Spleen (tissue), 11 donors: ENCODE data around the gene IER5. TPM values are rescaled to one million over a fixed set of nuclear protein-coding genes. Genes with fewer than 3 reads are reported as not detected.
A peak's percentile ranks its signal among the peaks of the same experiment; 100 is the strongest.

Source experiments
- DNase-seq: peaks from one replicate; pipeline ENCODE4 v3.0.0-alpha.2; 2020
- H3K27ac ChIP-seq, 8 donors: fragments of 200-600 bp; sonication (generic) in 7 of 8; 1 replicate in 4 of 8; 2 replicates in 4 of 8; pipeline versions ENCODE4 v1.5.0 to v1.8.0; 2016 to 2021; ENCODE audit warnings: inconsistent platforms in 4 of 8, mild to moderate bottlenecking in 4 of 8, moderate library complexity in 1 of 8
- H3K27me3 ChIP-seq, 7 donors: fragments of 200-600 bp; sonication (generic) in 6 of 7; replicated peaks in 1 of 7; 1 replicate in 4 of 7; 2 replicates in 3 of 7; pipeline versions ENCODE4 v1.5.0 to v1.8.0; 2016 to 2021; ENCODE audit warnings: inconsistent platforms in 3 of 7, mild to moderate bottlenecking in 1 of 7
- H3K36me3 ChIP-seq, 6 donors: fragments of 200-600 bp; sonication (generic) in 5 of 6; 1 replicate in 4 of 6; 2 replicates in 2 of 6; pipeline versions ENCODE4 v1.5.0 to v1.8.0; 2016 to 2021; ENCODE audit warnings: inconsistent platforms in 2 of 6
- H3K4me1 ChIP-seq, 6 donors: fragments of 200-600 bp; sonication (generic) in 5 of 6; 1 replicate in 3 of 6; 2 replicates in 3 of 6; pipeline versions ENCODE4 v1.5.0 to v1.8.0; 2016 to 2021; ENCODE audit warnings: inconsistent platforms in 3 of 6
- H3K4me3 ChIP-seq, 8 donors: fragments of 200-600 bp; sonication (generic) in 7 of 8; 1 replicate in 4 of 8; 2 replicates in 4 of 8; pipeline versions ENCODE4 v1.5.0 to v1.8.0; 2016 to 2021; ENCODE audit warnings: inconsistent platforms in 4 of 8, mild to moderate bottlenecking in 4 of 8, moderate library complexity in 2 of 8
- H3K9me3 ChIP-seq, 8 donors: fragments of 200-600 bp; sonication (generic) in 7 of 8; 1 replicate in 4 of 8; 2 replicates in 4 of 8; pipeline versions ENCODE4 v1.5.0 to v1.8.0; 2016 to 2021; ENCODE audit warnings: inconsistent platforms in 4 of 8
- CTCF ChIP-seq, 11 experiments: fragments of 200-600 bp in 7 of 11; fragments of 450-650 bp in 4 of 11; sonication (generic) in 4 of 11; IDR thresholded peaks in 8 of 11; conservative IDR thresholded peaks in 3 of 11; 1 replicate in 7 of 11; 2 replicates in 4 of 11; pipeline versions ENCODE4 v1.4.0 to v1.8.0; 2016 to 2021; ENCODE audit warnings: antibody characterized with exemption in 11 of 11, inconsistent platforms in 4 of 11, mild to moderate bottlenecking in 1 of 11
- POLR2A ChIP-seq, 3 donors: fragments of 450-650 bp; IDR thresholded peaks; one replicate each; pipeline ENCODE4 v1.5.1; 2017; ENCODE audit warnings: antibody characterized with exemption in 3 of 3, mild to moderate bottlenecking in 1 of 3
- POLR2AphosphoS5 ChIP-seq, 3 donors: sonication (generic); formaldehyde crosslinking; IDR thresholded peaks; one replicate each; pipeline ENCODE4 v1.5.1; 2017; ENCODE audit warnings: antibody characterized with exemption in 3 of 3
- WGBS, 5 donors: extraction: QIAGEN DNeasy Blood & Tissue Kit in 3 of 5; methylation state at CpG; one replicate each; pipeline versions ENCODE4 v1.1.5 to v1.1.7; 2013 to 2018; 5-methylcytosine and 5-hydroxymethylcytosine counted together
- intact Hi-C: fragments of 100-400 bp; cut with DNase I; formaldehyde crosslinking; loops from one replicate; pipeline ENCODE4 v1.15.0; 2023; ENCODE audit warnings: low total_unique reads
- polyA plus RNA-seq, 3 donors: library from polyadenylated mRNA; stranded (reverse); fragments of 200-250 nt; gene quantifications; one replicate each; pipeline ENCODE4 v1.2.1, GENCODE V29; 2013
- total RNA-seq, 7 donors: library from RNA; depleted of rRNA in 3 of 7; stranded (reverse); fragments of >200 nt in 3 of 7; fragmentation: NEBNext Ultra II Directional in 4 of 7; extraction: Animal tissue kit (Norgen Biotek cat#: 25700) in 4 of 7; gene quantifications; one replicate each; pipeline versions ENCODE4 v1.1.0 to v1.2.1, GENCODE V29; 2016 to 2021
- donor health status: healthy with polysubstance abuse.
- donor health status: DM: no; HTN: no; CAD: no; lungs with moderate emphysema.
- donor health status: DM: no; HTN: no; CAD: no.
- donor health status: Bipolar disorder and iron deficiency.
- donor health status: healthy.
- donor health status: DM: no; HTN: no; CAD: no.
- donor health status: DM: yes; HTN: yes; CAD: no.

Gene IER5
- total and polyA plus RNA-seq, 10 donors: 21.3 to 62.3 (median 36.7) TPM

DNA sequence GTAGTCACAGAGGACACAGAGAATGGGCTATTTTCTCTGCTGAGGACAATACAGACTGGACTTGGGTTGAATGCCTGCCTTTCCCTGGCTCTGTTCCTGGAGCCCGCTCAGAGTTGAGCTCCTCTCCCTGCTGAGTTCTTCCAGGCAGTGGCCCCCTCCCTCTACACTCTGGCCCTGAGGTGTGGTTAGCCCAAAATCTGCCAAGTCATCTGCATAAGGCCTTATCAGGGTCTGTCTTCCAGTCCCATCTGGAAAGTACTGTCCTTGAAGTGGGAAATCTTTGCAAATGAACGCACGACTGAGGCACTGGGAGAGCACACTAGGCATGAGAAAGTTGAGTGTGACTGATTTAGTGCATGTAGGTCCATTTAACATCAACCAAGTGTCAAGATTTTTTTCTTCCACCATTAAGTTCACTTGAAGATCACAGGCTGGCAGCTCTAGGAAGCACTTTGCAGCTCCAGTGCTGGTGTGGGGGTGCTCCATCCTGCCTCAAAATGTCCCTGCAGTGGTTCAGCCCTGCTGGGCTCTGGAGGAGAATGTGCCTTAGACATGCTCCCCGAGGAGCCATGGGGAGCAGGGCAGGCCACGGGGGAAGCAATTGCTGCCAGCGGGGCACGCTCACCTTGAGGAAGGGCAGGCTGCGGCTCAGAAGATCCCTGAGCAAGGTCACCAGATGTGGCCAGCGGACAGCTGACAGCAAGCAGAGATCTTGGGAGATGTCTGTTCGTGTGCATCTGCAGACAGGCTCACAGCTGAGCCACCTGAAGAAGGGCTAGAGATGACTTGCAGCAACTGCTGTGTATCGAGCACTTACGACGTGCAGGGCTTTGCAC, 41.5 kb downstream of the IER5 start:
- Histone ChIP-seq H3K27ac (peak overlapping the region in 5 of 8 donors; percentile 74 to 92 (median 85)), H3K4me1 (peaks cover 48 to 91% (median 82%) of the 10 kb centered on the region in 6 donors), H3K27me3 (no peaks in the 10 kb centered on the region), H3K36me3 (no peaks in the 10 kb centered on the region), H3K4me3 (peak overlapping the region in 1 of 8 donors; percentile 50), H3K9me3 (no peaks in the 10 kb centered on the region)
- no peak for DNase-seq
- TF ChIP-seq CTCF (IDR thresholded peaks at IDR 0.05 in 8 of 11, conservative IDR thresholded peaks at IDR 0.05 in 3 of 11) (no peak), POLR2AphosphoS5 (IDR thresholded peaks at IDR 0.05) (no peak), POLR2A (IDR thresholded peaks at IDR 0.05) (no peak)
- 59 to 86% (median 71%) methylated on average over 10 to 13 of the region's 13 CpGs for WGBS, 5 donors
- intact Hi-C loops: no loop called here

DNA sequence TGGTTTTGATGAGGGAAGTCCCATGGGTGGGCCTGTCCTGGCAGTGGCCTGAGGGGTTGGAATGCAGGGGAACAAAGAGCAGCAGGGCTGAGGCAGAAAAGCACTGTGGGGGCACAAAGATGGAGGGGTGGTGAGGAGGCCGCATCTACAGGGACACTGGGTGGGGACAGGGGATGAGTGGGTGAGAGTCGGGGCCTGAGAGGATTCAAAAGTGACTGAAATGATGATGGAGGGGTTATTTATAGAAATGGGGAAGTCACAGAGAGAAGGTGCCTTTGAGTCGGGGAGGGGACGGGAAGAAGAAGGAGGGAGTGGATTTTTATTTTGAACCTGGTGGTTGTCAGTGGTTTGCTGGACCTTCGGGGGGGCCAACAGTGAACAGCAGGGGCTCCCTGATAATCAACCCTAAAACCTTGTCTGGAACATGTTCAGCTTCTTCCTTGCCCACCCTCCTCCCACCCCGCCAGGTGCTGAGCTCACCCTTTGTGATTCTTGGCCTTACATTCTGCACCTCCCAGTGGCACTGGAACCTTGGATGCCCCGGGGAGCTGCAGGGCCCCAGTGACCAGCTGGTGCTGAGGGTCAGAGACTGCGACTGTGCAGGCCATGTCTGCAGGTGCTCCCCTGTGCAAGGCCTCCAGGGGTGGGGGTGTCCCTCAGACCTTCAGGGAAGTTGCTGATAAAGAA, 42.9 kb downstream of the IER5 start:
- no peaks in the 10 kb centered on the region for H3K9me3 ChIP-seq
- H3K27ac ChIP-seq: peak overlapping the region in 6 of 8 donors; percentile 43 to 92 (median 84)
- intact Hi-C loops: no loop called here
- H3K36me3 ChIP-seq: no peaks in the 10 kb centered on the region
- peaks cover 61 to 100% (median 96%) of the 10 kb centered on the region in 6 donors for H3K4me1 ChIP-seq
- TF ChIP-seq POLR2AphosphoS5 (IDR thresholded peaks at IDR 0.05) (peak in 1 of 3 donors; percentile 23), POLR2A (IDR thresholded peaks at IDR 0.05) (no peak)
- peak overlapping the region in 1 of 8 donors; percentile 22 for H3K4me3 ChIP-seq
- H3K27me3 ChIP-seq: no peaks in the 10 kb centered on the region
- WGBS, 5 donors: 27 to 43% (median 33%) methylated on average over 8 of the region's 8 CpGs
- peak; percentile 82 for DNase-seq

DNA sequence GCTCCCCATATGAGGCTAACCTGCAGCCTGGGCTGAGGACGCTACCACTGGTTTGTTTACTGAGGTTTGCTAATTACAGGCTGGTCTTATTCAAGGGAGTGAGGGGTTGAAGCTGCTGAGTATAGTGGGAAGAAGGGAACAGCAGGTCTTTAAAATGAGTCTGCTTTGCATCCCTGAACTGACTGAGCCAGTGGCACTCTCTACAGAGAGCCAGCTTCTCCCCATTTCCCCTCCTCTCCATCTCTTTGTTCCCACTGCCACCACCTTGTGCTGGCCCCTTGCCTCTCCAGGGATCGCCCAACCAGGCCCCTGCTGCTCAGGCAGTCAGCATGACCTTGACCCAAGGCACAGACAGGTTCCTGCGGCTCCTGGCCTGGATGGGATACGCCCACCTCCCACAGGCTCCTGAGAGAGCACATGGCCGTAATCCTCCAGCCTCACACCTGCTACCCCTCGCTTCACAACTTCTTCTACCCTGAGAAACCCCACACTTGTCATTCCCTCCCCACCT, 45.0 kb downstream of the IER5 start:
- TF ChIP-seq POLR2A (IDR thresholded peaks at IDR 0.05): no peak
- no peak for TF ChIP-seq CTCF (IDR thresholded peaks at IDR 0.05 in 8 of 11, conservative IDR thresholded peaks at IDR 0.05 in 3 of 11)
- TF ChIP-seq POLR2AphosphoS5 (IDR thresholded peaks at IDR 0.05): no peak
- H3K9me3 ChIP-seq: no peaks in the 10 kb centered on the region
- intact Hi-C loops: no loop called here
- no peaks in the 10 kb centered on the region for H3K27me3 ChIP-seq
- no peak overlapping the region for H3K4me3 ChIP-seq
- no peaks in the 10 kb centered on the region for H3K36me3 ChIP-seq
- peaks cover 57 to 98% (median 79%) of the 10 kb centered on the region in 6 donors for H3K4me1 ChIP-seq
- H3K27ac ChIP-seq: peak overlapping the region in 6 of 8 donors; percentile 81 to 92 (median 84)
- DNase-seq: no peak
- 84 to 90% (median 88%) methylated on average over 6 of the region's 6 CpGs for WGBS, 5 donors

- H3K36me3 ChIP-seq: no peaks in the 10 kb centered on the region
- peak overlapping the region in 6 of 8 donors; percentile 81 to 92 (median 84) for H3K27ac ChIP-seq
- no peak for DNase-seq
- intact Hi-C loops: no loop called here
- H3K9me3 ChIP-seq: no peaks in the 10 kb centered on the region
- no peak overlapping the region for H3K4me3 ChIP-seq
- H3K4me1 ChIP-seq: peaks cover 52 to 98% (median 78%) of the 10 kb centered on the region in 6 donors
- no peaks in the 10 kb centered on the region for H3K27me3 ChIP-seq
- 81 to 85% (median 82%) methylated on average over 11 to 12 of the region's 12 CpGs for WGBS, 5 donors
- TF ChIP-seq POLR2A (IDR thresholded peaks at IDR 0.05) (no peak), POLR2AphosphoS5 (IDR thresholded peaks at IDR 0.05) (no peak), CTCF (IDR thresholded peaks at IDR 0.05 in 8 of 11, conservative IDR thresholded peaks at IDR 0.05 in 3 of 11) (no peak)
Observed at GRCh38 chr1:181133969-181134418, 45.5 kb downstream of the IER5 start.
